Kidney capillary endothelial cell (primary cell): Measurements from ENCODE around the gene POLR3K.
A peak's percentile ranks its signal among the peaks of the same experiment; 100 is the strongest.
"Not testable (repeated sequence)": the region's sequence is repeated elsewhere in the genome, so short reads cannot be mapped to it uniquely, and the experiment has no call there.

ENCODE experiments used
- DNase-seq: peaks from one replicate; pipeline ENCODE4 v3.0.0-alpha.2; 2018; ENCODE audit warnings: low spot score

Gene POLR3K

GRCh38 chr16:42691-43090 lies 10.7 kb downstream of the POLR3K start:
- DNase-seq: peak; percentile 78

GRCh38 chr16:42069-42457 lies 11.3 kb downstream of the POLR3K start:
- no peak for DNase-seq

- no peak for DNase-seq
Observed at GRCh38 chr16:41439-42068, 11.9 kb downstream of the POLR3K start.

GRCh38 chr16:38941-39892 lies 14.2 kb downstream of the POLR3K start:
- no peak for DNase-seq

GRCh38 chr16:38206-38605 lies 15.2 kb downstream of the POLR3K start:
- not testable (repeated sequence) for DNase-seq

- no peak for DNase-seq
Observed at GRCh38 chr16:37511-37910, 15.9 kb downstream of the POLR3K start.

- no peak for DNase-seq
Observed at GRCh38 chr16:36336-36984, 16.9 kb downstream of the POLR3K start.

GRCh38 chr16:35678-36305 lies 17.6 kb downstream of the POLR3K start:
- DNase-seq: no peak

GRCh38 chr16:35011-35677 lies 18.3 kb downstream of the POLR3K start:
- no peak for DNase-seq

GRCh38 chr16:34648-34987 lies 18.8 kb downstream of the POLR3K start:
- DNase-seq: no peak

GRCh38 chr16:33877-34647 lies 19.3 kb downstream of the POLR3K start:
- no peak for DNase-seq

- DNase-seq: not testable (repeated sequence)
Observed at GRCh38 chr16:33154-33876, 20.1 kb downstream of the POLR3K start.

GRCh38 chr16:30627-31026 lies 22.8 kb downstream of the POLR3K start:
- not testable (repeated sequence) for DNase-seq

- not testable (repeated sequence) for DNase-seq
Observed at GRCh38 chr16:25926-26348, 27.5 kb downstream of the POLR3K start.

GRCh38 chr16:24151-24550 lies 29.3 kb downstream of the POLR3K start:
- DNase-seq: not testable (repeated sequence)

- DNase-seq: not testable (repeated sequence)
Observed at GRCh38 chr16:20886-21285, 32.5 kb downstream of the POLR3K start.

- not testable (repeated sequence) for DNase-seq
Observed at GRCh38 chr16:17062-17765, 36.2 kb downstream of the POLR3K start.

- not testable (repeated sequence) for DNase-seq
Observed at GRCh38 chr16:10772-11171, 42.6 kb downstream of the POLR3K start.

- DNase-seq: no peak
Observed at GRCh38 chr16:9903-10665, 43.3 kb downstream of the POLR3K start.
